CD4-positive, alpha-beta T cell treated with Interleukin-17A for 1 hour (primary cell): ENCODE data around the gene TP53BP2.
A peak's percentile ranks its signal among the peaks of the same experiment; 100 is the strongest.
"Not testable (repeated sequence)": the region's sequence is repeated elsewhere in the genome, so short reads cannot be mapped to it uniquely, and the experiment has no call there.

Source experiments
- DNase-seq: peaks from one replicate; pipeline ENCODE4 v3.0.0-alpha.2; 2020

Gene TP53BP2

GRCh38 chr1:223849352-223850254 is 3.9 kb upstream of the TP53BP2 start:
- DNase-seq = no peak

GRCh38 chr1:223848536-223848935 is 2.8 kb upstream of the TP53BP2 start:
- DNase-seq = no peak

GRCh38 chr1:223847781-223848345 is 2.1 kb upstream of the TP53BP2 start:
- DNase-seq = no peak

- peak; percentile 69 for DNase-seq
Measured at GRCh38 chr1:223845037-223845809, 524 bp downstream of the TP53BP2 start.

GRCh38 chr1:223844787-223845036 is 1.0 kb downstream of the TP53BP2 start:
- DNase-seq = peak; percentile 52

- peak; percentile 50 for DNase-seq
Measured at GRCh38 chr1:223843934-223844786, 1.6 kb downstream of the TP53BP2 start.

- DNase-seq = peak; percentile 33
Measured at GRCh38 chr1:223842784-223843183, 3.0 kb downstream of the TP53BP2 start.

- DNase-seq = not testable (repeated sequence)
Measured at GRCh38 chr1:223841977-223842623, 3.6 kb downstream of the TP53BP2 start.

- DNase-seq = no peak
Measured at GRCh38 chr1:223840254-223840653, 5.5 kb downstream of the TP53BP2 start.

- DNase-seq = no peak
Measured at GRCh38 chr1:223838125-223838854, 7.5 kb downstream of the TP53BP2 start.

GRCh38 chr1:223837687-223838086 is 8.1 kb downstream of the TP53BP2 start:
- DNase-seq = no peak

GRCh38 chr1:223837206-223837605 is 8.5 kb downstream of the TP53BP2 start:
- DNase-seq = no peak

- DNase-seq = no peak
Measured at GRCh38 chr1:223836586-223836985, 9.2 kb downstream of the TP53BP2 start.

- DNase-seq = peak; percentile 32
Measured at GRCh38 chr1:223835754-223836153, 10.0 kb downstream of the TP53BP2 start.

GRCh38 chr1:223834660-223835263 is 11.0 kb downstream of the TP53BP2 start:
- peak; percentile 36 for DNase-seq

GRCh38 chr1:223833948-223834347 is 11.8 kb downstream of the TP53BP2 start:
- no peak for DNase-seq

- DNase-seq = peak; percentile 23
Measured at GRCh38 chr1:223832637-223832943, 13.2 kb downstream of the TP53BP2 start.

- DNase-seq = peak; percentile 59
Measured at GRCh38 chr1:223831755-223832636, 13.8 kb downstream of the TP53BP2 start.

GRCh38 chr1:223829678-223830077 is 16.1 kb downstream of the TP53BP2 start:
- DNase-seq = no peak

- no peak for DNase-seq
Measured at GRCh38 chr1:223828162-223828848, 17.4 kb downstream of the TP53BP2 start.
